Activated CD8-positive, alpha-beta memory T cell treated with anti-CD3 and anti-CD28 coated beads for 1 hour (primary cell): ENCODE results near the gene ZDHHC7.
"Not testable (repeated sequence)": the region's sequence is repeated elsewhere in the genome, so short reads cannot be mapped to it uniquely, and the experiment has no call there.

Experiments
- DNase-seq, 2 donors: peaks; one replicate each; pipeline ENCODE4 v3.0.0-alpha.2; 2020; ENCODE audit warnings: low read depth in 1 of 2; ENCODE audit errors: extremely low read depth in 1 of 2

ZDHHC7 gene

DNA sequence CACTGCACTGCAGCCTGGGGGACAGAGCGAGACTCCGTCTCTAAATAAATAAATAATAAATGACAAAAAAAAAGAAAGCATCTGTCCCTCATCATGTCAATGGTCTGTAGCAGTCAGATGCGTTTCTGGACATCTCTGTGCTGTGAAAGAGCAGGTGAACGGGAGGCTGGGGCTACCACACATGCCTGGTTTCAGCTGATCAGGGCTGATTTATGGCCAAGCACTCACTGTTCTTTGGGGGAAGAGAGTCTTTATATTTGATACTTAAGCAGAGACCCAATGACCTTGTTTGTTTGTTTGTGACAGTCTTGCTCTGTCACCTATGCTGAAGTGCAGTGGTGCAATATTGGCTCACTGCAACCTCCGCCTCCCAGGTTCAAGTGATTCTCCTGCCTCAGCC, 33.7 kb upstream of the ZDHHC7 start:
- DNase-seq, result no peak

DNA sequence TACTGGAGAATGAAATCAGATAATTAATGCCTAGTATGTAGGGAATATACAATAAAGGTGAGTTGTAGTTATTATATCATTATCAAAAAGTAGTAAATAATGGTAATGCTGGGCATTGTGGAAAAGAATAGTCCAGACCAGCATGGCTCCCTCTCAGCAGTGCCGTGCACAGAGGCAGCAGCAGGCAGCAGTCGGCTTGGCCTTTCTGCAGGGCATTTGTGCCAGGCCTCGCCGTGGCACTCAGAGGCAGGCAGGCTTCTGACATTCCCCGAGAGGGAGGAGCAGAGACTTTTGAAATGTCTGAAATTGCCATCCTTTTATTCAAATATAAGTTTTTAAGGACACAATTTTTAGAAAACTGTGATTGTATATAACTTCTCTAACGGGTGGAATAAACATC, 31.3 kb upstream of the ZDHHC7 start:
- DNase-seq, result no peak

DNA sequence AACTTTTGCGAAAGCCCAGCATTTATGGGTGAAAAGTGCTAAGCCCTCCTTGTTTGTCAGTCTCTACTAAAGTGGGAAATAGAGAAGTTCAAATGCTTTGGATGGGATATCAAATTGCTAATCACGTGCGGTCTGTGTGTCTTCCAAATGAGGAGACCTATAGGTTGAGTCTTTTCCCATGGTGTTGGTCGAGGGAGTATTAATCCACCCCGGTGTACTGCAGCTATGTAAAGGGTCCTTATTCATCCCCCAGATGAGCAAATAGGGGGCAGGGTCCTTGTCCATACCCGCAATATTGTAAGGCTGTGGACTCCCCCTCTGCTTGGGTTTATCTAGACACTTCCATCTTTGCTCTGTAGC, 30.8 kb upstream of the ZDHHC7 start:
- DNase-seq, result no peak

DNA sequence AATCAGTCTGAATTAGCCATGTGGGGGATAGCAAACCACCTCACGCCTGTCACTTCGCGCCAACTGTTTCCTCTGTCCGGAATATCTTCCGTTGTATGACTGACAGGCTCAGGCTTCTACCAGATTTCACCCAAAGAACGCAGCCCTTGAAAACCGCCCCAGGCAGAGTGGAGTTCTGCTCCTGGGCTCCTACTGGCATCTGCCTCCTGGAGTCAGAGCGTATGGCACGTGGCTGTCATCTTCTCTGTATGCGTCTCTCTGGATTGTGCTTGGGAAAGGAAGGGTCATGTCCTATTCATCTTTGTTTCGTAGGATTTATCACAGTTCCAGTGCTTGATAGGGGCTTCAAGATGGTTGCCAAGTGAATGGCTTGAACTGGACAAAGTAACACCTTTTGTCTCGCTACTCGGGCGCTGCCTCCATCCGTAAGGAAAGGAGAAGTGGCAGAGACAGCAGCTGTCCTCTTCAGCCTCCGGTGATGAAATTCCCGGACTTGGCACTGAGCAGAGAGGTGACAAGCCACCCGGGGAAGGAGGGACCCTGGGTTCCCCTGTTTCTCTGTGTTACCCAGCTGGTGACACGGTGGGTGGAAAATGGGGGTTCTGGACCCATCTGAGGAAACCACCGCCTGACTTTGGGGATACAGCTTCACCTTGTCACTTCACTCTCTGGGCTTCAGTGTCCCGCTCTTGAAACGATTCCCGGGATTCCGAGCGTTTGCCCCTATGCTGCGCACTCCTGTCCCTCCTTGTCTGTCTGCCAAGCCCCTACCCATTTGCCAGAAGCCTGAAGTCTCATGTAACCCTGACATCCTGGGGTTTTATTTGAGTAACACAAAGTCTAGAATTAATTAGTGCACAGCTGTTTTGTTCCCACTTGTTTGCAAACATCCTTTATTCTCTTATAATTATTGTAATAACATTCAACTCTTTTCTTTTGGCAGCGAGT, 30.2 kb upstream of the ZDHHC7 start:
- DNase-seq, result no peak

DNA sequence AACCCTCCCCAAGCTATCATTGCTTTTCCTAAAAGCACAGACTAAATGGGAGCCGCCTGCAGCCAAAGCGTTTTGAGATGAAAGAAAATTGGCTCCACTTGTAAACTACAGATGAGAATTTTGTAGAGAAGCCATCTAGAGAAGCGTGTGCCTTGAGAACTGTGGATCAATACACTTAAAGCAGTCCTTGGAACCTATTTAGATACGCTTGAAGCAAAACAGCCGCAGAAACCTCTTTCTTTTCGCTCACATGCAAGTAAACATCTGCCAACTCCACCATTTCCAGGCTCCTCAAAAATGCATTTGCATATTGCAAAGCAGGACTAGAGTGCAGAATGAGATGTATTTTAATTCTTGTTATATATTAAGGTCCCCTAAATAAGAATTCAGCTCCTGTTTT, 29.4 kb upstream of the ZDHHC7 start:
- no peak for DNase-seq

- no peak for DNase-seq
These were observed 26.4 kb upstream of the ZDHHC7 start for GRCh38 chr16:85037721-85038120.

DNA sequence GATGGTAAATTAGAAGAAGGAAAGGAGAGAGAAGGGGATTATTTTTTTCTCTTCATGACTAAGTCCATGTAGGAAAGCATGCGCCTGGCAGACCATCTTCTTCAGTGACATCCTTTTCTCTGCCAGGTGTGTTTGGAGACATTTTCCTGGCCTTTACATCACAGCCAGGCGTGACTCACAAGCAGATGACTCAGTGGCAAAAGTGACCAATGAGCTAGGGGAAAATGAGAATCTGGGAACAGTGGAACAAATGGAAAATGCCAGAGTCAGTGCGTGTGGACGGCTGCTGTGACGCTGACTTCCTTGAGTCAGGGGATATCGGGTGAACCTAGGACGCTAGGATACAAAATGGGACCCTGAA, 25.7 kb upstream of the ZDHHC7 start:
- no peak for DNase-seq

GRCh38 chr16:85036236-85037049, 25.1 kb upstream of the ZDHHC7 start:
- DNase-seq, result no peak

- DNase-seq, result no peak
These were observed 23.5 kb upstream of the ZDHHC7 start for GRCh38 chr16:85034591-85035433.

DNA sequence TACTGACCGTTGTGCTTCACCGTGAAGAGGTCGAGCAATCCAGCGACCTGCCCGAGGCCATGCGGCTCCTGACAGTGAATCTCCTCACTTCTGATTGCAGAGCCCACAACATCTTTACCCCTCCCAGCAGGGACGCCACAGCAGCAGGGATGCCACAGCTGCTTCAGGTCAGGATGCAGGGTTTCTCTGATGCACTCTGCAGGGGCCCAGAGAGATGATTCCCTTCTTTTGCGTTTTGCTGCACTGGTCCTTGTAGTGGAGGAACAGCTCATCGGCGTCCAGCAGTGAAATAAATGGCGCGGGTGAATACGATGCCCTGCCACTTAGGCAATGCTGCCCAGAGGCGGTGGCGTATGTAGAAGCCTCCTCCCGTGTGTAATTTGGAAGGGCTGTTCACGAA, 21.8 kb upstream of the ZDHHC7 start:
- DNase-seq, result no peak

DNA sequence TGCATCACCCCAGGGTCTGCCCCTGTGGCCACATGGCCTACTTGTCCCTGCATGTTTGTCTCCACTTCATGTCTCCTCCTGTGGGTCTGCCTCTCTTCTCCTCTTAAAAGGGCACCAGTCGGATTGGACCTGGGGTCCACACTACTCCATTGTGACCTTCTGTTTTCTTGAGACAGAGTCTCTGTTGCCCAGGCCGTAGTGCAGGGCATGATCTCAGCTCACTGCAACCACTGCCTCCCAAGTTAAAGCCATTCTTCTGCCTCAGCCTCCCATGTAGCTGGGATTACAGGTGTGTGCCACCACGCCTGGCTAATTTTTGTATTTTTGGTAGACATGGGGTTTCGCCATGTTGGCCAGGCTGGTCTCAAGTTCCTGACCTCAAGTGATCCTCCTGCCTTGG, 20.9 kb upstream of the ZDHHC7 start:
- DNase-seq, result not testable (repeated sequence)

DNA sequence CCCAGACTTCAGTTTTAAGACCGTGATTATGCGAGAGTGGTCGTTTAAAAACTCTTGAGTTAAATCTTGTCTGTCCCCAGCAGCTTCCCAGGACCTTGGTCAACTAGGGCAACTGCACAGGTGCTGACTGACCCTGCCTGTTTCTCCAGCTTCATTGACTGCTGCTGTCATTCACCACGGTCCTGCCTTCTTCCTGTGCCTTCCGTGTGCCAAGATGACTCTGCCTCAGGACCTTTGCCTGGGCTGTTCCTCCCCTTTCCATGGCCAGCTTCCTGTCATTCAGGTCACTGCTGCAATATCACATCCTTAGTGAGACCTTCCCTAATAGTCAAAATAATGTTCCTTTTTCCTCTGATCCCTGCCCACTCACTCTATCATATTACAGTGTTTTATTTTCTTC, 20.1 kb upstream of the ZDHHC7 start:
- no peak for DNase-seq

DNA sequence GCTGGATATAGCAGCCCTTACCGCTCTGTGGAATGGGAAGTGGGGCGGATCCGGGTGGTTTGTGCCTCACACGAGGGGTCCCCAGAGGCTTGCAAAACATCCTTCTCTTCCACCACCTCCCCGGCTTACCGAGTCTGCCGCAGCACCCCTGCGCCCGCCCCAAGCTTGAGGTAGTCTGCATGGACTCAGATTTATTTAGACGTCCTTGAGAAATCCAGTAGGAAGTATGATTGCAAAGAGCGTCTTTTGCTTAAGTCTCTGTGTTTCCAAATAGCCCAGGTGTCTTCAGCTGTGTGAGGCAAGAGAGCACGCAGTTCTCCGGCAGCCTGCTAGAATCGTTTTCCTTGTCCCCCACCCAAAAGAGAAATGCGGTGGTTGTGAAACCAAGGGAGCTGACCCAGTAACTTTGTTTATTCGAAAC, 18.7 kb upstream of the ZDHHC7 start:
- DNase-seq, result no peak

DNA sequence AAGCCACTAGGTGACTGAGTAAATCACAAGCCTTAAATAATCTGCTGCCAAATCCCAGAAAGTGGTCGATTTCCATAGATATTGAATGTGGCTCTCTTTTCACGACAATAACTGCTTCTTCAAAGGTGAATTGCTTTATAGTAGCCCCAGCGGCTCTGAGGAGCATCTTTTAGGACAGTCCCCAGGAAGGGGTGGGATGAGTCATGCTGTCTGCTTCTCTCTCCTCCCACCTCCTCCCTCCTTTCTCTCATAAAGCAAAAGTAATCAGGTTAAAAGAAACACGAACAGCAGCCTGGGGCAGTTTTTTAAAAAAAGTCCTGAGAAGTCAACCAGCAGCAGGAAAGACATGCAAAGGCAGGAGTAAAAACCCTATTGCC, 18.1 kb upstream of the ZDHHC7 start:
- peak in 1 of 2 donors; percentile 36 for DNase-seq

DNA sequence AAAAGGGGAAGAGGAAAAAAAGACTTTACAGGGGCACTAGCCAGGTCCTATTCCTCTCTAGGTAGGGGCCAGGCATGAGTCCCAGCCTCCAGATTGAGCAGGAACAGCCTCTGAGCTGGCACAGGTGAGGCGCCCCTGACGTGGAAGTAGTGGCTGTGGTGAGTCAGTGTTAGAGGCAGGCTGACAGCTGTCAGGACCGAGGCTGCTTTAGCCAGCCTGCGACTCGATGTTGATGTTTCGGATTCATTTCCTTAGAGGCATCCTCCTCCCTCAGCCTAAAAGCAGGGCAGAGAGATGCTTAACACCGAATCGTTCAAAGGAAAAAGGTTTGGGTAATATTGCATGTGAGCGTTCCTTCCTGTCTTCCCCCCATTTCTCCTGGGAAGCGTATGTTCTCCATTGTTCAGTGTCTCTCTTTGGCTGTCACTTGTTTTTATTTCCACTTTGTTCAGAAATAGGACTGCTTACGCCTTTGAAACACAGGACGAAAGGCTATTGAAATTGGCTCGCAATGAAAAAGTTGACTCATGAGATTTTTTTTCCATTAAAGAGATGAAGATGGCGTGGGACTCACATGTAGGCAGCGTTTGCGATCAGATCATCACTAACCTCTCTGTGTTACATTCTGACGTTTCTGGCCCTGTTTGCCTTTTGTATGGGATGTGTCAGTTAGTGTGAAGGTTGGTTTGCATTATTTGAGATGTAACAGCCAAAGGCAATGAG, 17.5 kb upstream of the ZDHHC7 start:
- peak; percentile 49 to 54 for DNase-seq

DNA sequence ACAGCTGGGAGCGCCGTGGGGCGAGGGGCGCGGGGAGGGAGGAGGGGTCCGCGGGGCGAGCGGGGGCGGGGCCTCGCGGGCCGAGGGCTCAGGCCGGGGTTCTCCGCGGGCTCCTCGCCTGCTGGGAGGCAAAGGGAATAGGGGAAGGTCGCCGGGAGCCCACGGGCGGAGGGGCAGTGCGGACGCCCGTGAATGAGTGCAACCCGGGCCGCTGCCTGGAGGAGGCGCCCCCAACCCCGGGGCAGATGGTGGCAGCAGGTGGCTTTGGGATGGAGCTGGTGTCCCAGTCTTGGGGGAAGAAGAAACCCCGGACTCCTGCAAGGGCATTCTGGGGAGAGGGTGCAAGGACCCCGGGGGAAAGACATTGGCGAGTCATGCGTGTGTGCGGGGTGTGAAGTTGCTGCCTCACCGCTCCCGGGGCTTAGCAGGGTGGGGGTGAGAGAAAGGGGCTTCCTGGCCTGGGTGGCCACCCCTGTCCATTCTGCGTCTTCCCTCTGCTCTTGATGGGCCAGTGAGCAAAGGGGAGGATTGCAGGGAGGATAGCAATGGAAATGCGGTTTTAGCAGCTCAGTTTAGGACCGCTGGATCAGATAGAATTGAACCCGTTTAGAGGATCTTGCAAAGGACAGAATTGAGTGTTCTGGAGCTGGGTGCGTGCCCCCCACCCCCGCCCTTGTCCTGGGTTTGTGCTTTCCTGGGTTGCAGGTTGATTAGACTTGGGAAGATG, 16.8 kb upstream of the ZDHHC7 start:
- DNase-seq, result no peak

DNA sequence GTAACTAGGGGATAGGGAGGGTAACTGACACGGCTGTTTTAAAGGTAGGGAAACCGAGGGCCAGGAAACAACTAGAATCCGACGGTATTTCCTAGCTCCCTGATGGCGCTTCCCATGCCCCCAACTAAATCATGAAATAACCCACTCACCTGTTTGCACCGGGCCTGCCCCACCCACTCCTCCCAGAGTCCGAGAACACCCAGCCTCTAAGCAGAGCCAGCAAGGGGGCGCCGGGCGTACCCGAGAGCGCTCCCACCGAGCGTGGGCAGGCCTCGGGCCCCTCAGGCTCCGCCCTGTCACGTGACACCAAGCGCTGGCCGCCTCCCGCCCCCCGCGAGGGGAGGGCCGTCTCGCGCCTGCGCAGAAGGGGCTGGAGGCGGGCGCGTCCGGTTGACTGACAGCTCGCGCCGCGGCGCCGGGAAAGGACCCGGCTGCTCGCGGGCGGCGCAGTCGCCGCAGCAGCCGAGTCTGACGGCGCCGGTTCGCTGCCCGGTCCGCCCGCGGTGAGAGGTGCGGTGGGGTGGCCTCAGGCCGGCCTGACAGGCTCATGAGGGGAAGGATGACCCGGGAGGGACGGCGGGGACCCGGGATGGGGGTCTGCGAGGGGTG, 16.1 kb upstream of the ZDHHC7 start, which contains the start of gene KIAA0513:
KIAA0513 (plus strand) TSS at position 447 of the 609 bp plus-strand sequence. CDS start 39,277 bp downstream, outside the sequence.
- peak; percentile 87 to 98 for DNase-seq

DNA sequence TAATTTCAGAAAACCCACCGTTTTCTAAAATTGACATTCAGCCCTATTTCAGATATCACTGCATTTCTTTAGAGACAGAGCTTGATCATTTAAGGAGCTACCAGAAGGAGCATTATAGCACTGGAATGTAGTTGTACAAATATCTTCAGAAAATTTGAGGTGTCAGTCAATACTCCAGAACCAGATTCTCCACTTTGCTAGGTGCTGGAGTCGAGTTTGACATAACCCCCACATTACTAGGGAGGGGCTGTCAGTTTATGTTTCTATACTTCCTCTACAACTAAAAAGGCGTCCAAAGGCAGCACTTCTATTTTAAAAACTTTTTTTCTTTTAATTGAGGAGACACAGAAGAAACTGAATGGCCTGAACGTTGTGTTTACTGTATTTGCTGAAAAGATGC, 15.4 kb upstream of the ZDHHC7 start:
- DNase-seq, result no peak
